GM19467 (cell line): ENCODE results near the gene PRLH.

Experiments used
- ATAC-seq: cut with Tn5 transposase; IDR thresholded peaks from one replicate; pipeline ENCODE4 v1.9.1; 2021; ENCODE audit warnings: mild to moderate bottlenecking, moderate library complexity; ENCODE audit not compliant: unreplicated experiment

PRLH gene

GRCh38 chr2:237566401-237567235, at the start of gene PRLH:
Gene PRLH, plus strand, starts transcription at chr2:237566574. Its CDS starts 0 bp downstream, at chr2:237566574.
- ATAC-seq: no peak

GRCh38 chr2:237517163-237517562, 49.2 kb upstream of the PRLH start:
- no peak for ATAC-seq

- no peak for ATAC-seq
These were observed 48.4 kb upstream of the PRLH start for GRCh38 chr2:237517990-237518389.

GRCh38 chr2:237519506-237520245, 46.7 kb upstream of the PRLH start:
- ATAC-seq: no peak

DNA sequence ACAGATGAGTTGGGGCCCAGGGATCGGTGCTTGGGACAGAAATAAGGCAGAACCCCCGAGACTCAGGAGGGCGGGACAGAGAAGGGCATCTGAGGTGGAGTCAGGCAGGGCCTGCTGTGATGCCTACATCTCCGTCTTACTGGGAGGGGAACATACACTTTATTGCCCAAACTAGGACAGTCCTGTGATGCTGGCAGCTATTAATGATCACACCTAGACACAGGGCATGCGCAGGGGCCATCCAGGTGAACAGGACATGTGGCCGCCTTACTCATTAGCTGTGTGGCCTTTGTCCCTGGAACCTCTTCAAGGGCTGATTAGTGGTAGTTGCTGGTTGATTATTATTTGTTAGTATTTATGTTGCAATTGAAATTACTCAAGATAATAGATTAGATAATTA, 46.1 kb upstream of the PRLH start:
- no peak for ATAC-seq

- no peak for ATAC-seq
These were observed 41.7 kb upstream of the PRLH start for GRCh38 chr2:237524631-237525030.

GRCh38 chr2:237525559-237526157, 40.7 kb upstream of the PRLH start:
- no peak for ATAC-seq

GRCh38 chr2:237527233-237527632, 39.1 kb upstream of the PRLH start:
- no peak for ATAC-seq

GRCh38 chr2:237527766-237528165, 38.6 kb upstream of the PRLH start:
- no peak for ATAC-seq

DNA sequence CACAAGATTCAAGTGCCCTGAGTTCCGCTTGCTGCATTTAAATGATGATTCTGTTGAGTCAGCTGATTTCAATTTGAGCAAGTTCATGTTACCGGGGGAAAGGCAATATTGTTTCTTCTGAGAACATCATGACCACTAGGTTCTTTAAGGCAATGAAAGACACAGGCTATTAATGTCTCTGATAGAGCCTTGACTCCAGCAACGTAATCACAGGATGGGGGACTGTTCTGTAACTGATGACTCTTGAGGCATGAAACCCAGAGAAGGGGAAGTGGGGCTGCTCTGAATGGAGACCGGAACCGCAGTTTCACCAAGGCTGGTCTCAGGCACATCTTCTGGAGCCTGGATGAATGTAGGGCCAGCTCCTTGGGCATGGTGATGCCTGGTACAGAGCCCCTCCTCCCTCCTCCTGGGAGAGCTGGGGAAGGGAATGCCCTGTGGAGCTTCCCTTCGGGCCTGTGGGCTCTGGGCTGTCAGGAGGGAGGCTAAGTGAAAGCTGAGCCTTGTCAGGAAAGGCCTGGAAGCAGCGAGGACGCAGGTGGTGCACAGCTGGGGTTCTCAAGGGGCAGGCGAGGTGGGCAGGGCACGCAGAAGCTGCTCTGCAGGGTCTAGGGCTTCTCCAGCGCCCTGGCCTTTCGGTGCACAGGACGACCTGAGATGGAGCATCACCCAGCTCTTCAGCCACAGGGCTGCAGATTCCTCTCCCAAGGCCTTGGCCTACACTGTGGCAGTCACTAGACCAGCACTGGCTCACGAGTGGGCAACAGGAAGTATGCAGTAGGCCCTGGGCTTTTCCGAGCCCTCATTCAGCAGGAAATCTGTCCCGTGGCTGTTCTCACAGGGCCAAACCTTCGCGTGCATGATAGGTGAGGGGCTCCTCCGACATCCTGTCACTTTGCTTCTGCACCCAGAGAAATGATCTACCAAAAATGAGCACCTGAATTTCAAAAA, 36.6 kb upstream of the PRLH start:
- ATAC-seq: peak; percentile 83

- peak; percentile 55 for ATAC-seq
These were observed 35.6 kb upstream of the PRLH start for GRCh38 chr2:237530472-237531433.

DNA sequence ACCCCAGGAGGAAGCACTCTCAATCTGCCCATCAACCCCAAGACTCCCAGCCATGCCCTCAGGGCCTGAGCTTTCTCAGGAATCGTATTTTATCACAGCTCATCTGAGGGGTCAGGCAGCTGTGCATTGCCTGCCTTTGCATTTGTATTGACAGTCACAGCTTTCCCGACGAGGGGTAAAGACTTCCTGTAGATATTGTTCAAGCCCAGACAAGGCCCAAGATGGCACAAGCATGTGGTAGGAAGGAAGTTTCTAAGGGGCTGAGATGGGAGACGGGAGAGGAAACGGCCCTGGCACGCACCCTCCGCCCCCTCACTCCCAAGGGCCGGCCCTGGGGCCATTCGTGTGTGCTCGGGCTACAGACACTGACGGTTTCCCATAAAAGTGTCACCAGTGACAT, 34.2 kb upstream of the PRLH start:
- no peak for ATAC-seq

DNA sequence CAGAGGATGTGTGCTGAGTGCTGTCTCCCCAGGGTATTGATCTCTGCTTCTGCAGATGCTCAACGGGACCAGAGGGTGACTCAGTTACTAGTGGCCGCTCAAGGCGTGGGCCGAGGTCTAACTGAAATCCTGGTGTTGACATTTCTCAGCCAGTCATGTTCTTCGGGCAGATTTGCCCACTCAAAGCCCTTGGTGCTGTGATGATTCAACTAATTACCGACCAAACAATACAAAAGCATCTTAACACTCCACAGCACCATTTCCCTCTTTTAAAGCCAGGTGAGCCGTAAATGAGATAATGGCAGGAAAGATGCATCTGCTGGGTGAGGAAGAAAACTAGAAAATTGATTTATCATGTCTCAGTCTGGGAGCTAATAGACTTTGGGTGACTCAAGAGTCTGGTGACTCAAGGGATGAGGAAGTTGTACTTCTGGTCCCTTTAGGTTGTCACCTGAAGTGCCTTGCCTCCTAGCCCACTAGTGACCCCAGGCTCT, 32.7 kb upstream of the PRLH start:
- no peak for ATAC-seq

DNA sequence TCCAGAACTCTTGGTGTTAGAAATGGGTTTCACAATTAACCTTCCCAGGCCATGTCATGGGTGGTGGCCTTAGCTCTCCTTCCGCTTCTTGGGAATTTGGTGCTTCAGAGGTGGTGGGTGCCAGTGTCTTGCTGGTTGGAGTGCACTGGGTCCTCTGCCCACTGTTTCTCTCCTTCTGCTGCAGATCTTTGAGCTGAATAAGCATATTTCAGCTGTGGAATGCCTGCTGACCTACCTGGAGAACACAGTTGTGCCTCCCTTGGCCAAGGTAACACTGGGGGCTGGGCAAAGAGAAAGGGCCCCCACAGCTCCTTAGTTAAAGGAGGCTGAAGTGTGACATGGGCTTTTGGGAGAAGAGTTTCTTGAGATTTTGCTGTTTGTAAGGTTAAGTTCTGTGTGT, 32.0 kb upstream of the PRLH start:
- ATAC-seq: no peak

GRCh38 chr2:237535385-237536082, 30.8 kb upstream of the PRLH start:
- no peak for ATAC-seq

DNA sequence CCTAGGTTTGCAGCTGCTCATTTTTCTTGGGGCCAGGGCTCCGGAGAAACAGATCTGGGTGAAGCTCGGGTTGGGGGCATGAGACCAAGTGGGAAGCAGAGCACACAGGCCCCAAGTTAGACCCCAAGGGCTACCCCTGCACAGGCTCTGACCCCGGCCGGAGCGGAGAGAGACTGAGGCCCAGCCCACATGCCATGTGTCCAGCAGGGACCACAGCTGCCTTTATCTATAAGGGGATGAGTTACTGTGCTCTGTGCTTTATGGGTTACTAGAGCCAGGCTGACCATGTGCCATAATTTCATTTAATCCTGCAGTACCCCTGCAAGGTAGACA, 30.3 kb upstream of the PRLH start:
- ATAC-seq: no peak

DNA sequence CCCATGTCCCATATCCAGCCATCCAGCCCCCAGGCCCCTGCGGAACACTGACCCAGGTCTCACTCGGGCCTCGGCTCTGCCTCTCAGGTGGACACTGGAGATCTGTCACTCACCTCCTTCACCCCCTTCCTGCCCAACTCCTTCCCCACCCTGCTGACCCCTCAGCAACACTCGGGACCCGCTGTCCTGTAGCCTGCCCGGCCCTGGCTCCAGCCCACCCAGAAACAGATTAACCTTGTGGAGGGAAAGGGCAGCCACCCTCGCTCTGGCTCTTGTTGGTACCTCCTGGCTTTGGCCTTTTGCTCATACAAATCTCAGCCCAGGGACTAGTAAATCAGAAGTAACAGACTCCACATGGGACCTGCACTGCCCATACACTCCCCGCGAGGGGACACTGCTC, 29.8 kb upstream of the PRLH start:
- ATAC-seq: no peak

GRCh38 chr2:237538001-237538720, 28.2 kb upstream of the PRLH start:
- ATAC-seq: no peak
